Stimulated activated CD4-positive, alpha-beta T cell treated with anti-CD3 and anti-CD28 coated beads, Interleukin-4, amount 100 ng/mL, for 4 hours (primary cell): ENCODE measurements around the gene NAA10.

ENCODE experiments used
- DNase-seq, 2 experiments: peaks; one replicate each; pipeline ENCODE4 v3.0.0-alpha.2; 2020

Gene NAA10

GRCh38 chrX:153927922-153928760, 6.7 kb downstream of the NAA10 start:
- peak; percentile 84 to 93 for DNase-seq

- DNase-seq, result no peak
Measured at GRCh38 chrX:153927672-153927921, 7.2 kb downstream of the NAA10 start.

GRCh38 chrX:153926858-153927671, 7.8 kb downstream of the NAA10 start:
- peak; percentile 51 to 73 for DNase-seq

- no peak for DNase-seq
Measured at GRCh38 chrX:153926552-153926857, 8.3 kb downstream of the NAA10 start.

DNA sequence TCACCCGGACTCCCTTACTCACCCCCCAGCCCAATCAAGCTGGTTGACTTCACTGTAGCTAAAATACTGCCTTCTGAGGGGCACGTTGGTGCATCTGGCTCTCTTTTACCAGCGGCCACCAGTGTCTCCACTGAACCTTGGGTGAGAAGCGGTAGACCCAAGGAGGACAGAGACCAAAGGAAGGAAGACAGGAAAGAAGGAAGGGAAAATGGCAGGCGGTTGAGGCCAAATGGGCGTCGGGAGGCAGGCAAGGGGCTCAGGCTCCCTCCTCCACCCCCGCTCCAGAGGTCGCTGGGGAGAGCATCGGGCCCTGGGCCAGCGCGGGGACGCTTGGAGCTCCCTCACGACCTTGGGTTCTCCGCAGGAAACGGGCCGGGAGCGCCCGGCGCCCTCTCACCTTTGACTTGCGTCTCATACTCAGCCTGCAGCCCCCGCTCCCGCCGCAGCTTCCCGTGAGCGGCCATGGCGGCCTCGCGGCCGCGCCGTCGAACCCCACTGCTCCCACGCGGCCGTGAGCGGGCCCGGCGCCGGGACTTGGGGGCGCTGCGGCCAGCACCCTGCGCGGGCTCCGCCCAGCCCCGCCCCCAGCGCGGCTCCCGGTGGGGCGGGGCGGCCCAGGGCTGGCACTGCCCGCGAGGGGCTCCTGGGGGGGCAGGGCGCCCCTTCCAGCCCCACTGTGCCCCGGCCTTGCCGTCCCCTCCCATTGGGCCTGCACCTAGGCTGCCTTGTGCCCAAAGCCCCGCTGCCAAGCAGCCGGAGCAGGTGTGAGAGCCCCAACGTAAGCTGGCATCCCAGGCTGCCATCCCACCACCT, 8.9 kb downstream of the NAA10 start, which contains the start of gene ARHGAP4:
ARHGAP4 (minus strand) TSS at position 526 of the 813 bp plus-strand sequence; CDS start at position 464, 62 bp downstream.
- DNase-seq, result peak; percentile 42 to 47

DNA sequence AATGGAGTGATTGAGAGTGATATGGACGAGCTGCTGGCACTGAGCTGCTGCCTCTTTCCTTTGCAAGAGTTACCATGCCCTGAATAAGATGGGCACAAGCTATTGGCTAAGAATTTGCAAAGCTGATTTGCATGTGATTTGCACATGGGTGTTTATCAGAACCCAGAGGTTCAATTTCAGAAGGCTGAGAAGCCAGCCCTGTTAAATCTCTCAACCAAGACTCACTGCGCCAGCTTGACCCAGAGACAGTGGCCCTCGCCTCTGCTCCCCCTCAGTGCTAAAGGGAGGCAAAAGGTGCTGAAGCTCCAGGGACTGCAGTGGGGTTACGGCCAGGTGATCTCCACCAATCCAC, 9.5 kb downstream of the NAA10 start:
- DNase-seq, result no peak

DNA sequence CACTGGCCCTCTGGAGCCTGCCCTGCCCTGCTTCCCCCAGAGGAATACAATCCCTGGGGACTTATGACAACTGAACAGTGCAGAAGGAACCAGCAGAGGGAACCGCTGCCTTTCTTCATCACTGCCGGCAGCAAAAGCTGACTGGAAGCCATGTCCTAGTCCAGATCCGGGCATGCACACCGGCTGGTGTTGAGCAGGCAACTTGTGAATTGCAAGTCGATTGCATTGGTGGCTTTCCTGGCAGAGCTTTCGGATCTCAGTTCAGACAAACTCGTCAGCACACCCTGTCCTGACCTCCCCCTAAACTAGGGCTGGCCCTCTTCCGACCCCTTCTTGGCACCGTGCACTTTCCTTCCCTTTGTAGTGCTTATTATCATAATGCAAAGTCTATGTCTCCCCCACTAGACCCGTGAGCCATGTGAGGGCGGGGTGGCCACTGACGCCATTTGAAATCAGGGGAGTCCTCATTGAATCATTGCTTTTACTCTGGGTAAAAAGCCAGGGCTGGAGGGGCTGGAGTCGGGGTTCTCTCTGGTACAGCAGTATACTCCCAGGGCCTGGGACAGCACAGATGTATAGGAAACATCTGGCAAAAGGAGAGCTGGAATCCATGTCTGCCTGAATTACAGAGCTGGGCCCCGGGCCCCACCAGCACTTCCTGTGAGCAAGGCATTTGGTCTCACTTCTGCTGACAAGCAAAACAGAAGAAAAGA, 10.5 kb downstream of the NAA10 start:
- DNase-seq, result peak in 1 of 2 experiments; percentile 27

- no peak for DNase-seq
Measured at GRCh38 chrX:153922932-153923857, 11.6 kb downstream of the NAA10 start.

- DNase-seq, result no peak
Measured at GRCh38 chrX:153921511-153922446, 13.1 kb downstream of the NAA10 start.

- no peak for DNase-seq
Measured at GRCh38 chrX:153921070-153921469, 13.8 kb downstream of the NAA10 start.

DNA sequence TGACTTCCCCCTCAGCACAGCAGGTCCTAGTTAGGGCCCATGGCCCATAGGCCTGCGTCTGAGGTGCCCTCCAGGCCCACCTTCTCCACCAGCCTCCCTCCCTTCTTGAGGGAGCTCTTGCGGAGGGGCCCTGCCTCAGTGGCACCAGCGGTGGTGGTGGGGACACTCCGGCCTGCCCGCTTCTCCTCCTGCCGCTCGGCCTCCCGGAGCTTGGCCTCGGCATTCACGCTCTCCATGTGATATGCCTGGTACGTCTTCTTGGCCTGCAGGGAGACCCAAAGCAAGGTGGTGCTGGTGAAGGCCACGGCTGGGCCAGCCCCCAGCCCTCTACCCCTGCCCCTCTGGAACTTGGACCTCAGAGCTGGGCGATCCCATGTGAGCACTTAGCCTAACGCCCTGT, 14.3 kb downstream of the NAA10 start:
- no peak for DNase-seq

GRCh38 chrX:153919281-153919680, 15.6 kb downstream of the NAA10 start:
- DNase-seq, result no peak

- DNase-seq, result no peak
Measured at GRCh38 chrX:153917869-153918268, 17.0 kb downstream of the NAA10 start.

GRCh38 chrX:153913701-153914100, 21.1 kb downstream of the NAA10 start:
- DNase-seq, result no peak

DNA sequence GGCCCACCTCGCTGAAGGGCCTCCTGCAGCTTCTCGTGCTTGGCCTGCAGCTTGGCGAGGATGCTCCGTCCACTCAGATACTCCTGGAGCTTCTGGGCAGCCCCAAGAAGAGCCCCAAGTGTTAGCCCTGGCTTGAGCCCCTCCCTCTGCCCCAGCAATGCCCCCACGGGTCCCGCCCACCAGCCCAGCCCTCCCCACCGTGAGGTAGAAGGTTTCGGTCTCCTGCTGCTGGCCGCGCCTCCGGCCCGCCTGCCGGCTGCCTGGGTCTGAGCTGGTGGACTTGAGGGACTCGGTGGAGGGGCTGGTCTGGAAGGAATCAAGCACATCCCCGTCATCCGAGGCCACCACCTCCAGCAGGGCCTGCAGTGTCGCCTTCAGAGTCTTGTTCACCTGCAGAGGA, 21.6 kb downstream of the NAA10 start:
- no peak for DNase-seq

DNA sequence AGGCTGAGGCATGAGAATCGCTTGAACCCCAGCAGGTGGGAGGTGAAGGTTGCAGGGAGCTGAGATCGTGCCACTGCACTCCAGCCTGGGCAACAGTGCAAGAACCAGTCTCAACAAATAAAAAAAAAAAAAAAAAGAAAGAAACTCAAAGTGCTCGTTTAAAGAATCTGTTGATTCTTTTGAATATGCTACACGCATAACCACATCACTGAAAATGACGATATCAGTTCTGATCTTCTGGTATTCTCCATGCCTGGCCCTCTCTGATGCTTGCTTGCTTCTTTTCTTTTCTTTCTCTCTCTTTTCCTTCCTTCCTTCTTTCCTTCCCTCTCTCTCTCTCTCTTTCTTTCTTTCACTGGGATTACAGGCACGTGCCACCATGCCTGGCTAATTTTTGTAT, 23.0 kb downstream of the NAA10 start:
- no peak for DNase-seq

GRCh38 chrX:153910446-153910845, 24.4 kb downstream of the NAA10 start:
- no peak for DNase-seq

GRCh38 chrX:153909980-153910360, 24.9 kb downstream of the NAA10 start:
- DNase-seq, result no peak

- no peak for DNase-seq
Measured at GRCh38 chrX:153909024-153909979, 25.5 kb downstream of the NAA10 start.
